Medulla oblongata (tissue), 1 donor: ENCODE data around the gene TBK1.

Source experiments
- DNase-seq: peaks from one replicate; pipeline ENCODE4 v3.0.0-alpha.2; 2015; ENCODE audit errors: extremely low spot score

Gene TBK1

DNA sequence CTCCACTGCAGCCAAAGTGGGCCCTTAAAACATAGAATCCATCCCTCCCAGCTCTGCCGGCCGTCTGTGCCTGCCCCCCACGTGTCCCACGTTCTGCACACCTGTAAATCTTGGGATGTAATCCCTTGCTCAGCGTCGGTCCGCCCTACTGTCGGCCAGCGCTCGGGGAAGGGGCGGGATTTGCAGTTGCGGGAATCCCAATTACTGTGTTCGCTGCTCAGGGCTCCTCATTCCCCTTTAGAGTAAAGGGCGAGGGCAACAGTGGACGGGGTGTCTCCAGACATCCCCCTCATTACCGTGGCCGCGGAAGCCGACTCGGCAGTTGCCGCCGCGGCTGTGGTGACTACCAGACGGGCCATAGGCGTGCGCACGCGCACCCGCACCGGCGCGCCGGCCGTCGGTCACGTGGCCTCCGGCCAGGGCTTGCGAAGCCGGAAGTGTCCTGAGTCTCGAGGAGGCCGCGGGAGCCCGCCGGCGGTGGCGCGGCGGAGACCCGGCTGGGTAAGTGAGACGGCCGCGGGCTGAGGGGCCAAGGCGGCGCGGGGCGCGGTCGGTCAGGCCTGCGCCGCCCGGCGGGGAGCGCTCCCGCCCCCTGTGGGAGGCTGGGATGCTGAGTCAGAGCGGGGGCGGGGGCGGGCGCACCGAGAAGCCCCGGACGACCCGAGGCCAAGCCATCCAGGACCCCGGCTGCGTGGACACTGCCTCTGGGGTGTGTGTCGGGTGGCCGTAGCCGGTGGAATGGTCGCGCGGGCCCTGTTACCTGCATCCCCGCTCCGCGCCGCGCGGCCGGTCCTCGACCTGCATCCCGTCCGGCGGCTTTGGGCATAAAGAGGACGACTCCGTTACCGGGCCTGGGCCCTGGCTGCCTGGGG lies at the start of gene TBK1:
Gene TBK1, plus strand, starts transcription at position 434 of the 872 bp plus-strand sequence. CDS start 3,751 bp downstream, outside the sequence.
- DNase-seq, result peak; percentile 90

DNA sequence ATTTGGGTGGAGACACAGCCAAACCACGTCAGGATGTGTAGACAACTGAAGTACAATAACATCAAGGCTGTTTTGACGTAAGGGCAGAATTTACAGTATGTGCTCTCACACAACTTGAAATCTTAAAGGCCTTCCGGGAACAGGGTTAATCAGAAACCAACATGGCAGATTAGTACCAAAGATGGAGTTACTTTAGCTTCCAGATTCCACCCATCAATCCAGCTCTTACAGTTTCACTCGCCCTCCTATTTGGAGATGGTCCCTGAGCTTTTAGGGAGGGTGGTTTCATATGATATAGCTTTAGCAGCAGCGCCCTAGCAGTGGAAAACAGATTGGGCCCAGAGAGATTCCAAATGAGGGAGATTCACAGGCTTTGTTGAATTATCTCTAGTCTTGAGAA lies 49.7 kb upstream of the TBK1 start:
- no peak for DNase-seq

DNA sequence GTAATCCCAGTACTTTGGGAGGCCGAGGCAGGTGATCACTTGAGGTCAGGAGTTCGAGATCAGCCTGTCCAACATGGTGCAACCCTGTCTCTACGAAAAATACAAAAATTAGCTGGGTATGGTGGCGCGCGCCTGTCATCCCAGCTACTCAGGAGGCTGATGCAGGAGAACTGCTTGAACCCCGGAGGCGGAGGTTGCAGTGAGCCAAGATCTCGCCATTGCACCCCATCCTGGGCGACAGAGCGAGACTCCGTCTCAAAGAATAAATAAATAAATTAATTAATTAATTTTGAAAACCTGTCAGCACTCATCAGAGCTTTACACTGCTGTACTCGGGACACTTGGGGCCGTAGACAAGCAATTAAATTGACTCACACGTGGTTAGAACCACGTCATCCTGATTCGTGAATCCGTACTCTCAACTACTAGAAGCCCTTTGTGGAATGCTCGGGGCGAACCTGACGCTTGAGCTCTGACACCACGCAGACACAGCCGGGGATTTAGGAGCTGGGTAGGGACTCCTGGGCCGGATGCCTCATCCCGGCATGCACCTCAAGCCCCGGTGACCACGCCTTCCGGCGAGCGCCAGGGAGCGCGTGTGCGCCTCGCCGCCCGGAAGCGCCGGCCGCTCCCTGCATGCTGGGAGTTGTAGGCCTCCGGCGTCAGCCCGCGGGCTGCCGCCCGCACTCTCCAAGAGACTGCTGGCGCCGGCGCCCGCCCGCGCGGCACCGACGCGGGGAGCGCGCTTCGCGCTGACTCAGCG lies 48.0 kb upstream of the TBK1 start, which contains the start of gene XPOT:
Gene XPOT, plus strand, starts transcription at position 686 of the 763 bp plus-strand sequence. CDS start 5,644 bp downstream, outside the sequence.
- peak; percentile 95 for DNase-seq

DNA sequence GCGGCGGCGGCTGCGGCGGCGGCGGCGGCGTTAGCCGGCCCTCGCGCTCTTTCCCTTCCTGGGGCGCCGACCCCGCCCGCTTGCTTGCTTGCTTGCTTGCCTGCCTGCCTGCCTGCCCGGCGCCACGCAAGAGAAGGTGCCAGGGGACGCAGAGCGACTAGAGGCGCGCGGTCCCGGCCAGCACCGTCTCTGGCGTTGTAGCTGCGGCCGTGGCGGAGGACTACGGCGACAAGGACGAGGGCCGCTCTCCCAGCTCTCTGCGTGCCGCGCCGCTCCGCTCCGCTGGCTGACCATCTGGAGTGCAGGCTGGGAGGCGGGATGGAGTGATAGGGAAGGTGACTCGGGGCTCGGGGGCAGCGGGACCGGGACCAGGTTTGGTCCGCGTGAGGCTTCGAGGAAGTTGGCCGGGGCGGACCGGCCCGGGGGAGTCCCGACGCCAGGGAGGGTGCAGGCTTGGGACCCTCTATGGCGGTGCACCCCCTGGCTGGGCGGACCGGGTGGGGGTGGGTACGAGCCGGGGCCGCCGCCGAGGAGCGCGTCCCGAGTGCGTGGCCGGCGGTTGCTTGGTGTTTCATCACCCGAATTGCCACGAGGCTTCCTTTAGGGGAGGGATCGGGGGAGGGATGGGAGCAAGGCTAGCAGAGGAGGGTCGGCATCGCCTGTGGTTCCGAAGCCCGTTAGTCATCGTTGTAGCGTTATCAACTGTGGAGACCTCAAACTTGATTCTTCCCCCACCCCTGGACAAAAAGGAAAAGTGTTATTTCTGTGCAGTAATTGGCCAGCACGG lies 47.3 kb upstream of the TBK1 start:
- DNase-seq, result peak; percentile 55

DNA sequence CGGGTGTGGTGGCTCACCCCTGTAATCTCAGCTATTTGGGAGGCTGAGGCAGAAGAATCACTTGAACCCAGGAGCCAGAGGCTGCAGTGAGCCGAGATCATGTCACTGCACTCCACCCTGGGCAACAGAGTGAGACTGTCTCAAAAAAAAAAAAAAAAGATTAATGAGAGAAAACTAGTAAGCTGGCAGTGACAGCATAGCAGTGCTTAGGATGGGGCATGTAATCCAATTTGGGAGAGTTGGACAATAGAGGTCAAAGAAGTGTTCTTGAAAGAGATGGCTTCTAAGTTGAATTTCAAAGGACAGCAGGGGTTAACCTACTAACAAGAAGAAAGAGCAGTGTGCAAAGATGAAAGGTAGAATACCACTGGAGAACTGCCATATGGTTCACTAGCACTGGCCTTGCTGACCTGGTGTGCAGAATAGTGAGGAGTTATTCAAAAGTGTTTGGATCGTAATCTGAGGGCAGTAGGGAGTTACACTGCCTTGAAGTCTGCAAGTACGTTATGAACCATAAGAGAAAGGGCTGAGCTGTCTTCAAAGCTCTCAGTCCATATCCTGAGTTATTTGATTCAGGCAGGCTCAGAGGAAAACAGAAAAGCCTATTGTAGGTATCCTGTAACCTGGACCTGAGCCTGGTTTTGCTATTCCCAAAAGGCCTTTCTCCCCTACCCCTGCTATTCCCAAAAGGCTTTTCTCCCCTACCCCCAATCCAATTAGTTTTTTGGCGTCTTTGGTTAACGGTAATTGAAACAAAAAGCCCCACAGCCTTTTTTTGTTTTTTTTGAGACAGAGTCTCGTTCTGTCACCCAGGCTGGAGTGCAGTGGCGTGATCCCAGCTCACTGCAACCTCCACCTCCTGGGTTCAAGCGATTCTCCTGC lies 44.3 kb upstream of the TBK1 start:
- no peak for DNase-seq

DNA sequence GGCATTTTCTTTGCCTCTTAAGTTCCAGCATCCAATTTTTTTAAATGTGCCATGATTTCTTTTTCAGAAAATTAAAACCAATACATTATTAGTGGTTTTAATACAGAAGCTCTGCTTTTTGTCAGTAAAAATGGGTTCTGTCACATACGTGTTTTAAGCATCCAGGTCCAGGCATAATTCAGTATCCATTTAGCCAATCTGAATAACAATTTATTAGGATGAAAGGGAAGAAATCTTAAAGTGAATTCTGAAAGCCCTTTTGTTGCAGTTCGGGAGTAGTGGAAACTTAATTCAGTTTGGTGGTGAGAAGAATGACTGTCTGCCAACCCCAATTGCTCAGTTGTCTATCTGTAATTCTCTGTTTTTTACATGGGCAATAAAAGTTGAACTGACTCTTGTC lies 40.5 kb upstream of the TBK1 start:
- no peak for DNase-seq

DNA sequence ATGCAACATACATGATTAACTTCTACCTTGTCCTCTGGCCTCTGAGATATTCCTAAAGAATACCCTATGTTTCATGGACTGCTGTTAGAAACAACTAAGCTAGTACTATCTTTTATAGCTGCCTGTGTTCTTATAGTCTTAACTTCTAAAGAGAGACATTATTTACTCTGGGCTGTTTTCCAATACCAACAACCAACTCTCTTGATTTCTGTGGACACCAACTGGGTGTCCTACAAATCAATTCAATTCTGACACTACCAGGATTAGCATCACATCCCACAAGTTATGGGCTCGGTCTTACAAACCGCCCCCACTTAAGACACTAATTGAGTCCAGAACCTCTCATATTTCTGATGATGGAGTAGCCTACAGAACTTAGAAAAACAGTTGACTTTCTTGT lies 39.5 kb upstream of the TBK1 start:
- DNase-seq, result no peak

DNA sequence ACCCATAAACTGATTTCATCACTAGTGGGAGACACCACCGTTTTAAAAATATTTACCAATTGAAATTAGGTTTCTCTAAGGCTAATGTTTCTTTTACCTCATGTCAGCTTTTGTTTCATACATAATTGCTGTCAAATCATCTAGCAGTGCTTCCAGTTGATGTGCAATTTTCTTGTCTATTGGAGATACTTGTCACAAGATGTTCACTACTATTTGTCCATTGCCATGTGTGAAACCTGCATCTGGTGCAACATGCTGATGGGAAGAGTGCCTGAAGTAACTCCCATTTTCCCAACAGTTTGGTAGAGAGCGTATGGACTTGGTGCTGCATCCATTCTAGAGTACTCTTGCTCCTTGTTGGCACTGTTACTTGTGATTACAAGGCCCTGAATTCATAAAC lies 38.0 kb upstream of the TBK1 start:
- no peak for DNase-seq

DNA sequence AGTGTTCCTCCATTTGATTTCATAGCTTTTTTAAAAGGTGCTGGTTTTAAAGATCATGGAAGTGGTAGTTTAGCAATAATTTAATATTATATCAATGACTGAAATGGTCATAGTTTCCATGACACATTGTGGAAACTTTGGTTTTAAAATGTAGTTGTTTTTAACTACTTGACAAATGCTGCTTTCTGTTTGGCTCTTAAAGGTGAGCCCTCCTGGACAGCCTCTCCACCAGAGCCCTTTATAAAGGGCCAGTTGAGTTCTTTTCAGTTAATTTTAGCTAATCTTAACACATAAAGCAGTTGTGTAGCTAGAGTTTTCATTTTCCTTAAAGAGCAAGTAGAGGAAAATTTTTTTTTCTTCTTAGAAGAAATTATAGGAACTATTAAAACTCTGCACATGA lies 33.7 kb upstream of the TBK1 start:
- no peak for DNase-seq

DNA sequence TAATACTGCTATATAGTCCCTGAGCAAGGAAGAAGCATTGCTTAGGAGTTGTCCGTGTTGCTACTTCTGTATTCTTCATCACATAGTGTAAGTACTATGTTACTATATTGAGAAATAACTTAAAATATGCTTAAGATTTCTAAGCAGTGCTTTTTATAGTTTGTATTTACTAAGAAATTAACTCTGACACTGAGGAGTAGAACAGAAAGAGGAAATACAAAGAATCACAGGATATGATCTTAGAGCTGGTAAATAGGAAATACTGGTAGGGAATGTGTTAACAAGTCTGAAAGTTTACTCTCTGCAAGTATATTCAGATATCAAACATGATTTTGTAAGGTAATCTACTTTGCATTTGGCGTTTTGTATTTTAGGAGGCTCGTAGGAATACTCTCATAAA lies 32.2 kb upstream of the TBK1 start:
- no peak for DNase-seq

DNA sequence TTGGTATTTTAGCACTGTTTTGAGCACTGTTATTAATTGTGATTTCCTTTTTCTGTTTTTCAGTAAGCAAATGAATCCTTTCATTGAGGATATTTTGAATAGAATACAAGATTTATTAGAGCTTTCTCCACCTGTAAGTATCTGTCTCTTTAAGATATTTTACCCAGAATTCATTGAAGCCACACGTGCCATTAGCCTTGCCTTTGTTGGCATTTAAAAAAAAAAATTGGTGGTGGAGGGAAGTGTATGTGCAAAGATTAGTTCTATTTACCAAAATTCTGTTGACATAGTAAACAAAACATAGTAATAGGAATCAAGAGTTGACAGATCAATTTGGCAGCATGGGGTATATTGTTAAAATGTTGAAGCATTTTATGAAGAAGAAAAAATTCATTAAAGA lies 23.9 kb upstream of the TBK1 start:
- no peak for DNase-seq

DNA sequence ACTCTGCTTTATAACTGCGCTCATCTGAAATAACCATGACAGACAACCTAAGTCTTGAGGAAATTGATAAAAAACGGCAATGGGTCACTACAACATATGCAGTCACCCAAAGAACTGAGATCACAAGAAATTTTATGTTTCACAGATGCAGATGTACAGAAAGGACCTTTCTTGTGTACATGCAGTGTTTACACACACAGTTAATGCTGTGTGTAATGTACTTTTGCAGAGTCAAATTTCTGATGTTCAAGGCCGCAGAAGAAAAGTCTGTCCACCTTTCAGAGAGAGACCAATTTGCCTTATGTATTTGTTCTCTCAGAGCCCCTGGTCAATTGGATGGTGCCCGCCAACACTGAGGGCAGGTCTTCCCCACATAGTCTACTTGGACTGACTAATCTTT lies 23.0 kb upstream of the TBK1 start:
- no peak for DNase-seq

DNA sequence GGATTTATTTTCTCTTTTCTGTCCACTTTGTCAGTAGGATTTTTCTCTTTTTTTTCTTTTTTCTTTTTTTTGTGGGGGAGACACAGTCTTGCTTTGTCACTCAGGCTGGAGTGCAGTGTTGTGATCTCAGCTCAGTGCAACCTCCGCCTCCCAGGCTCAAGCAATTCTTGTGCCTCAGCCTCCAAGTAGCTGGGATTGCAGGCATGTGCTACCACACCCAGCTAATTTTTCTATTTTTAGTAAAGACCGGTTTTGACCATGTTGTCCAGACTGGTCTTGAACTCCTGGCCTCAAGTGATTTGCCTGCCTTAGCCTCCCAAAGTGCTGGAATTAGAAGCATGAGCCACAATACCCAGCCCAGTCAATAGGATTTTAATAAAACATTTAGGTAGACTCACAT lies 21.0 kb upstream of the TBK1 start:
- DNase-seq, result no peak

DNA sequence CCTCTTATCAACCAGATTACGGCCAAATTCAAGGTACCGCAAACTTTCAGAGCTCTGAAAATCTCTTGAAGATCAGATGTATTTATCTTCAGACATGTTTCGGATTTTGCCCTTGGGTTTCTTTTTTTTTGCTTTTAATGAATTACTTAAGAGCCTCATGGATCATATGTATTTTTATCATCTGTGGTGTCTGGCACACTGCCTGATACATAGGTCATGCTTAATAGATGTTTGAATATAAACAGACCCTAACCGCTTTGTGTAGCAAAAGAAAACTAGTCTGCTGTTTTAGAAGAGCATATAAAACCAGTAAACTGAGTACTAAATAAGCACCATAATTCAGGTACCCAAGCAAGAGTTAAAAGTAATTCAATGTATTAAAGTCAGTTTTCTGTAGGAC lies 20.1 kb upstream of the TBK1 start:
- no peak for DNase-seq

DNA sequence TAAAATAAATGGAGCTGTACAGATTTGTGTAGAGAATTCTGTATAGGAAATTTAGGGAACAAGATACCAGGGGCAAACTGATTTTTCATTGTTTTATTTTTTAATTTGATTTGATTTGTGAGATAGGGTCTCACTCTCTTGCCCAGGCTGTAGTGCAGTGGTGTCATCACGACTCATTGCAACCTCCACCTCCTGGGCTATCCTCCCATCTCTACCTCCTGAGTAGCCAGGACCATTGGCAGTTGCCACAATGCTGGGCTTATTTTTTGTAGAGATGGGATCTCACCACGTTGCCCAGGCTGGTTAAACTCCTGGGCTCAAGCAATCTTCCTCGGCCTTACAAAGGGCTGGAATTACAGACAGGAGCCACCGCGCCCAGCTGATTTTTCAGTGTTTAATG lies 18.0 kb upstream of the TBK1 start:
- no peak for DNase-seq

DNA sequence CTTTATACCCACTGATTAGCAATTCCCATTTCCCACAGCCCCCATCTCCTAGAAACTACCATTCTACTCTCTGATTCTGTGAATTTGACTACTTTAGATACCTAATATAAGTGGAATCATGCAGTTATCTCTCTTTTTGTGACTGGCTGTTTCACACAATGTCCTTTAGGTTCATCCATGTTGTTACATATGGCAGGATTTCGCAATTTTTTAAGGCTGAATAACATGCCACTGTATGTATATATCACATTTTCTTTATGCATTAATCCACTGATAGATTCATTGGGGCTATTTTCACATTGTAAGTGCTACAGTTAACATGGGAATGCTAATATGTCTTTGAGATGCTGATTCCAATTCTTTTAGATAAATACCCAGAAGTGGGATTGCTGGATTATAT lies 11.8 kb upstream of the TBK1 start:
- no peak for DNase-seq

DNA sequence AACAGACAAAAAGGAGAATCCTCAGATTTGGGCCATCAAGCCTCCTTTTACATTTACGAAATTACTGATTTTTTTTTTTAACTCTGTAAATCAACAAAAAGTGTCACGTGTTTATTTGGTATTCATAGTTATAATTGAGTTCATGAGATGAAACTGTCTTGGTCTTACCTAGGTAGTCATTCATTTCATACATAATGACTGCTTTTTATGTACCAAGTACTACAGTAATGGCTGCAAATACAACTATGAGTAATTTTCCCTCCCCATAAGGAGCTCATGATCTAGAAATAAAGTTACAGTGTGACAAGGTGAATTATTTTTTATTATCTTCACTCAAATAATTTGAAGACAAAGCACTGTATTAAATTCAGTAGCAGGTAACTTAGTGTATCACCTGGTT lies 6.4 kb upstream of the TBK1 start:
- DNase-seq, result no peak

DNA sequence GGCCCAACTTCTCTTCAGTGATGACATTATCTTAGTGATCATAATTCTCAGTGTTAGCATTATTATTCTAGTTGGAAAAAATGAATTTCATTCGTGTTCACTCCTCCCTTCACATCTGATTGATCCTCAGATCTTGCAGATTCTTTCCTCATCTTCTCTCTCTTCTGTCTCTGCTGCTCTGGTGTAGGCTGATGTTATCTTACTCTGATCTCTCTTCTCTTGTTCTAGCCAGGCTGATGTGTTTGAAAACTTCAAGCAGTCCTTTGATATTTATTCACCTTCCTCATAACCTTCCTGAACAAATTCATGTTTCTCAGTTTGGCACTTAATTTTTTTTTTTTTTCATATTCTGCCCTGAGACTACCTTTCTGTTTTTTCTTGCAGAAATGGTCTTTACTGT lies 5.6 kb upstream of the TBK1 start:
- no peak for DNase-seq

DNA sequence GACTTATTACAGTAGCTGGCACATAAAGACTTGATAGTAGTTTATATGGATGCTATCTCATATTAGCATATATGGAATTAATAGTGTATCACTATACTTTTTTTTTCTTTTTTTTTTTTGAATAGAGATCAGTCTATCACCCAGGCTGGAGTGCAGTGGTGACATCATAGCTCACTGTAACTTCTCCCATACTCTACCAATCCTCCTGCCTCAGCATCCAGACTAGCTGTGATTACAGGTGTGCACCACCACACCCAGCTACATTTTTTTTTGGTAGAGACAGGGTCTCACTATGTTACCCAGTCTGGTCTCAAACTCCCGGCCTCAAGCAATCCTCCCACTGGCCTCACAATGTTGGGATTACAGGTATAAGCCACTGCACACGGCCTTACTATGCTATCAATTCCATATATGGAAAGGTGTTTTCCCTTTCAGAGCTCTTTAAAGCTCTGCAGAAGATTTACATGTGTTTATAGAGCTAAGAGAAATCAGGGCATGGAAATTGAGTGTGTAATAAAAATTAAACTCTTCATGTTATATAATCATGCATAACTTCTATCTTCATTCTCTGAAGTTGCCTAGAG lies 1.8 kb upstream of the TBK1 start:
- DNase-seq, result no peak

DNA sequence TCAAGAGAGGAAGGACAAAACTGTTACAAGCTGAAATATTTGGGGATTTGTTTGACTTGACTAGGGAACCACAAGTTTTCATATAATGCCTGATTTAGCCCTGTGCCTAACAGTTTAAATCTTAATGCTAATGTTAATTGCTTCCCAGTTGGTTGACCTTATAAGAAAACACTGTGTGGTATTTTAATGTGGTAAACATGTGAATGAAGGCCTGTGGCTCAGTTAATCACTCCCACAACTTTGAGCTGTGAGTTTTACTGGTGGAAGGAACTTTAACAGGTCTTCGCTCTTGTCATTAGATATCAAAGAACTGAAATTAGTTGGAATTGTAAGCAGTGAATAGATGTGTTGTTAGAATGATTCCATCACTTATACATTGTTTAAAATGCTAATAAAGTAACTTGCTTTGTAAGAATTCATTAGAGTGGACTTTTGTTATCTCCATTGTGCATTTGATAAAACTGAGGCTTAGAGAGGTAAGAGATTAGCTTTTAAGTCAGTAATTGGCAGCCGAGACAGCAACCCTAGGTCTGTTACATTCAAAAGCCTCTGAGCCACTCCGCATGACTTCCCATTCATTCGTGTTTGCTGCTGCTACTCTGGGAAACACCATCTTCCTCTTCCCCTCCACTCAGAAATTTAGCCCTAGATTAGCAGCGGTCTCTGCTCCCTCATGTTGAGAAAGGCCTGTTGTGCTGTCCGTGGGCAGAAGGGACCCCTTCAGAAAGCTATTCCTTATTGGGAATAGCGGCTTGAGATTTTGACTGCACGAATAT lies 1.0 kb upstream of the TBK1 start:
- peak; percentile 69 for DNase-seq
